Measurements from ENCODE around the gene SLC6A9. TPM values are rescaled to one million over a fixed set of nuclear protein-coding genes. Genes with fewer than 3 reads are reported as not detected.
A peak's percentile ranks its signal among the peaks of the same experiment; 100 is the strongest.

SLC6A9 gene
- total RNA-seq, 2 experiments from 2014 or later = 8.2 to 21.8 TPM

DNA sequence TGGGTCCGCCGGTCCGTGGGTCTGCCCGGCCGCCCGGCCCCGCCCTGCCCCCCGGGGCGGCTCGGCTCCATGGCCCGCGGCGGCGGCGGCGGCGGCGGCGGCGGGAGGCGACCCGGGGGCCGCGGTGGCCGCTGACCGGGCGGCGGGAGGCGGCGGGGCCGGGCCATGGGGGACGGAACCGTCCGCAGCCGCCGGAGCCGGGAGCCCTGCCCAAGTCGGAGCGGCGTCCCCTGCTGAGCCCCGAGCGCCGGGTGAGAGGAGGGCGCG, 52.1 kb downstream of the SLC6A9 start:
- H3K4me2 ChIP-seq (ENCODE audit: low read length) = peak overlapping the region; percentile 34; the same call in 1 of the 2 replicates
- no peak overlapping the region for H3K4me3 ChIP-seq (ENCODE audit: low read depth, low read length, poor library complexity, severe bottlenecking)
- H3K27ac ChIP-seq (ENCODE audit: low read depth, low read length, poor library complexity, severe bottlenecking) = no peak overlapping the region
- ChIA-PET CTCF (ENCODE audit: unreplicated experiment) (no interaction called here), POLR2A (no interaction called here)
- no peak overlapping the region for H2AFZ ChIP-seq (ENCODE audit: low read length)
- H3K79me2 ChIP-seq (ENCODE audit: insufficient read depth, low read depth, low read length) = no peaks in the 10 kb centered on the region; the same call in 1 of the 2 replicates
- peaks cover 30% of the 10 kb centered on the region for H3K36me3 ChIP-seq (ENCODE audit: insufficient read depth, low read length)
- TF ChIP-seq, protein P1, sequence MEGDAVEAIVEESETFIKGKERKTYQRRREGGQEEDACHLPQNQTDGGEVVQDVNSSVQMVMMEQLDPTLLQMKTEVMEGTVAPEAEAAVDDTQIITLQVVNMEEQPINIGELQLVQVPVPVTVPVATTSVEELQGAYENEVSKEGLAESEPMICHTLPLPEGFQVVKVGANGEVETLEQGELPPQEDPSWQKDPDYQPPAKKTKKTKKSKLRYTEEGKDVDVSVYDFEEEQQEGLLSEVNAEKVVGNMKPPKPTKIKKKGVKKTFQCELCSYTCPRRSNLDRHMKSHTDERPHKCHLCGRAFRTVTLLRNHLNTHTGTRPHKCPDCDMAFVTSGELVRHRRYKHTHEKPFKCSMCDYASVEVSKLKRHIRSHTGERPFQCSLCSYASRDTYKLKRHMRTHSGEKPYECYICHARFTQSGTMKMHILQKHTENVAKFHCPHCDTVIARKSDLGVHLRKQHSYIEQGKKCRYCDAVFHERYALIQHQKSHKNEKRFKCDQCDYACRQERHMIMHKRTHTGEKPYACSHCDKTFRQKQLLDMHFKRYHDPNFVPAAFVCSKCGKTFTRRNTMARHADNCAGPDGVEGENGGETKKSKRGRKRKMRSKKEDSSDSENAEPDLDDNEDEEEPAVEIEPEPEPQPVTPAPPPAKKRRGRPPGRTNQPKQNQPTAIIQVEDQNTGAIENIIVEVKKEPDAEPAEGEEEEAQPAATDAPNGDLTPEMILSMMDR (conservative IDR thresholded peaks at IDR 0.05; ENCODE audit: low read length) = no peak
- TF ChIP-seq EZH2phosphoT487 (IDR thresholded peaks at IDR 0.05; ENCODE audit: borderline replicate concordance, low read depth, low read length) = no peak
- BruUV-seq (replicated peaks) = no TSS peak
- H3K4me1 ChIP-seq (ENCODE audit: insufficient read depth, low read length, poor library complexity, severe bottlenecking) = peaks cover 13% of the 10 kb centered on the region
- 0 out of 2 replicates have a peak, but pooled peaks cover 9% of the 10 kb centered on the region for H4K20me1 ChIP-seq (ENCODE audit: insufficient read depth, low read length)
- intact Hi-C loops (cut with micrococcal nuclease; ENCODE audit: unreplicated experiment) = no loop called here
- no peak for DNase-seq (ENCODE audit: low spot score)
- no peaks in the 10 kb centered on the region for H3K9me2 ChIP-seq (ENCODE audit: insufficient read depth, low read length)
- no peaks in the 10 kb centered on the region for H3K9me3 ChIP-seq (ENCODE audit: low read length)

DNA sequence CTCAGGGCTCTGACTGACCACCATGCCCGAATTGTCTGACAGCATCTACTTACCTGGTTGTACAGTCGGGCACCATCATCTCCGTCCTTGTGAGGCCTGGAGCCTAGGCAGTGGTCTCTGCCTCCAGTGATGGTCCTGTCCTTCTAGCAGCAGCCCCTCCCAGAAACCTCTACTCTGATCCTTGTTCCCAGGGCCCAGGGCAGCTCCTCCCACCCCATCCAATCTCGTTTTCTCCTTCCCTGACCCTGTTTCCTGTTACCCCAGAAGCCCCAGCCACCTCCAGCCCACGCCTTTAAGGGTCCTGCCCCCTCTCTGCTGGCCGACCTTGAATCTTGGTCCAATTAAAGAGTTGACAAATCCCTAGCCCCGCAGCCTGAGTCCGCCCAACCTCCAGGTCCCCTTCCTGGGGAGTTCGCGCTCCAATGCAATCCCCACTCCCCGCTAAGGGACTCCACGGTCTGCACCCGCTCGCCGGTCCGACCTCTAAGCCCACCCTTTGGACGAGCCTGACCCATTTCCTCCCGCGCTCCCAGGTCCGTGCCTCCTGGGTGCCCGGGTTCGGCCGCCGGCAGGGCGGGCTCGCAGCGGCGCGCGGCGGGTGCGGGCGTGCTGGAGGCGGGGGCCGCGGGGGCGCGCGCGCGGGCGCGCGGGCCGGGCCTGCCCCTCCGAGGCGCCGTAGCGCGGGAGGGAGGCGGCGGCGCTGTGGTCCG, 52.6 kb downstream of the SLC6A9 start, which contains the start of gene B4GALT2:
Gene B4GALT2 (plus strand): TSS at position 660 of the 710 bp plus-strand sequence. CDS start 1,951 bp downstream, outside the sequence.
- Histone ChIP-seq H3K9me2 (ENCODE audit: insufficient read depth, low read length) (no peaks in the 10 kb centered on the region), H3K4me3 (ENCODE audit: low read depth, low read length, poor library complexity, severe bottlenecking) (no peak within 1 kb of the TSS), H4K20me1 (ENCODE audit: insufficient read depth, low read length) (0 out of 2 replicates have a peak, but pooled peaks cover 9% of the 10 kb centered on the region), H3K9me3 (ENCODE audit: low read length) (no peaks in the 10 kb centered on the region), H3K36me3 (ENCODE audit: insufficient read depth, low read length) (peaks cover 32% of the 10 kb centered on the region), H3K79me2 (ENCODE audit: insufficient read depth, low read depth, low read length) (no peaks in the 10 kb centered on the region; the same call in 1 of the 2 replicates), H3K4me2 (ENCODE audit: low read length) (peak within 1 kb of the TSS; percentile 36; the same call in 1 of the 2 replicates), H2AFZ (ENCODE audit: low read length) (no peak within 1 kb of the TSS), H3K4me1 (ENCODE audit: insufficient read depth, low read length, poor library complexity, severe bottlenecking) (peaks cover 17% of the 10 kb centered on the region), H3K27ac (ENCODE audit: low read depth, low read length, poor library complexity, severe bottlenecking) (no peak within 1 kb of the TSS)
- ChIA-PET CTCF (ENCODE audit: unreplicated experiment) (no interaction called here), POLR2A (no interaction called here)
- TF ChIP-seq EZH2phosphoT487 (IDR thresholded peaks at IDR 0.05; ENCODE audit: borderline replicate concordance, low read depth, low read length) = no peak
- TF ChIP-seq, protein P1 (conservative IDR thresholded peaks at IDR 0.05; ENCODE audit: low read length) = no peak
- intact Hi-C loops (cut with micrococcal nuclease; ENCODE audit: unreplicated experiment) = no loop called here
- no peak for DNase-seq (ENCODE audit: low spot score)
- no TSS peak for BruUV-seq (replicated peaks)

DNA sequence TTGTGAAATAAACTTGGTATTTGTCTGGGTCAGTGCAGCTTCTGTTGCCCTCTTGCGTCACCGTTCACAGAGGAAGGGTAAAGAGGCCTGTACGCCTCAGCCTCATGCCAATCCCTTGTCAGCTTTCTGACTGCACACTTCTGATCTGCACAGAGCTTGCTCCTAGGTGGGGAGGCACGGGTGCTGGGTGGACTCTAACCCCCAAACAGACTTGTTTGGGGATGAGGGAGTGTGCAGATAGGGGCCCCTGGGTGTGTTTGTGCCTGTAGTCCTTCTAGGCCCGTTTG, 53.1 kb downstream of the SLC6A9 start:
- intact Hi-C loops (cut with micrococcal nuclease; ENCODE audit: unreplicated experiment) = no loop called here
- POLR2A ChIA-PET = no interaction called here

More for the DNA sequence above, 53.1 kb downstream of the SLC6A9 start:
- peaks cover 17% of the 10 kb centered on the region for H3K4me1 ChIP-seq (ENCODE audit: insufficient read depth, low read length, poor library complexity, severe bottlenecking)
- 0 out of 2 replicates have a peak, but pooled peaks cover 9% of the 10 kb centered on the region for H4K20me1 ChIP-seq (ENCODE audit: insufficient read depth, low read length)
- H3K27ac ChIP-seq (ENCODE audit: low read depth, low read length, poor library complexity, severe bottlenecking) = no peak overlapping the region
- H3K4me3 ChIP-seq (ENCODE audit: low read depth, low read length, poor library complexity, severe bottlenecking) = no peak overlapping the region
- no peak overlapping the region for H2AFZ ChIP-seq (ENCODE audit: low read length)
- no peak overlapping the region for H3K4me2 ChIP-seq (ENCODE audit: low read length)
- no peaks in the 10 kb centered on the region for H3K9me2 ChIP-seq (ENCODE audit: insufficient read depth, low read length)
- peaks cover 37% of the 10 kb centered on the region for H3K36me3 ChIP-seq (ENCODE audit: insufficient read depth, low read length)
- no peaks in the 10 kb centered on the region; the same call in 1 of the 2 replicates for H3K79me2 ChIP-seq (ENCODE audit: insufficient read depth, low read depth, low read length)
- no peaks in the 10 kb centered on the region for H3K9me3 ChIP-seq (ENCODE audit: low read length)
- DNase-seq (ENCODE audit: low spot score) = no peak
- BruUV-seq (replicated peaks) = no TSS peak
- CTCF ChIA-PET (ENCODE audit: unreplicated experiment) = no interaction called here
- no peak for TF ChIP-seq EZH2phosphoT487 (IDR thresholded peaks at IDR 0.05; ENCODE audit: borderline replicate concordance, low read depth, low read length)
- TF ChIP-seq, protein P1 (conservative IDR thresholded peaks at IDR 0.05; ENCODE audit: low read length) = no peak
